ENCODE data around the gene TTC31.

TTC31 gene

DNA sequence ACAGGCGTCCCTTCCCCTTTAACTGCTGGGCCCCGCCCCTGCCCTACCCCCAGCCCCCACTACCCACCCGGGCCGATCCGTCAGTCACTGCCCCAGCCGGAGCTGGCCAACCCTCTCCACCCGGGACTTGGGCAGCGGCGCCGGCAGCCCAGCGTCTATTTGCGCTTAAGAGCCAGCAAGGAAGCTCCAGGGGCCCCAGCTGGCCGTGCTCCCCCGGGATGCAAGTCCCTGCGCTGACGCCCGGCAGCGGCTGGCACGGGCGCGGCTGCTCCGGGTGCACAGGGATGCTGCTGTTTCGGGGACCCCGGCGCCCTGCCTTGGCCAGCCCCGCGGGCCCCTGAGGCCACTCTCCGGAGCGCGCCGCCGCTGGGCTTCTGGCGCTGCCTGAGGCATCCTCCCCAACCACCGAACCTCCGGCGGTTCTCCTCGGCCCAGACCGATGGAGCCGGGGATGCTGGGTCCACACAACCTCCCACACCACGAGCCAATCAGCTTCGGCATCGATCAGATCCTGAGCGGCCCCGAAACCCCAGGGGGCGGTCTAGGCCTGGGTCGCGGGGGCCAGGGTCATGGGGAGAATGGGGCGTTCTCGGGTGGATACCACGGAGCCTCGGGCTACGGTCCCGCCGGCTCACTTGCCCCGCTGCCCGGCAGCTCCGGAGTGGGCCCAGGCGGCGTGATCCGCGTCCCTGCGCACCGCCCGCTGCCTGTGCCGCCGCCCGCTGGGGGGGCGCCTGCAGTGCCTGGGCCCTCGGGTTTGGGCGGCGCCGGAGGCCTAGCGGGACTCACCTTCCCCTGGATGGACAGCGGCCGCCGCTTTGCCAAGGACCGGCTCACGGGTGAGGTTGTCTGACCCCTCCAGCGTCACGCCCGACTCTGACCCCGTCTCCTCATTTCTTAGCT is 31.7 kb downstream of the TTC31 start, which contains the start of gene TLX2:
Gene TLX2, plus strand, starts transcription at position 83 of the 903 bp plus-strand sequence. Its CDS starts 357 bp downstream, at position 440.
- Histone ChIP-seq H3K27me3 (ENCODE audit: control insufficient read depth, low read length) (peaks cover 52% of the 10 kb centered on the region), H3K4me2 (ENCODE audit: low read length) (peak within 1 kb of the TSS; percentile 20)
- TF ChIP-seq CTCF (IDR thresholded peaks at IDR 0.05; ENCODE audit: low read depth, low read length, poor library complexity, severe bottlenecking) (no peak), EZH2phosphoT487 (IDR thresholded peaks at IDR 0.05; ENCODE audit: borderline replicate concordance, low read length) (peak; percentile 89)

GRCh38 chr2:74515271-74515980 is 32.5 kb downstream of the TTC31 start:
- no peak overlapping the region for H3K4me2 ChIP-seq (ENCODE audit: low read length)
- H3F3A ChIP-seq (ENCODE audit: control insufficient read depth, insufficient read depth): no peaks in the 10 kb centered on the region
- no peaks in the 10 kb centered on the region for H3K9me2 ChIP-seq (replicated peaks; ENCODE audit: control insufficient read depth, low read length)
- H3K27me3 ChIP-seq (ENCODE audit: control insufficient read depth, low read length): peaks cover 52% of the 10 kb centered on the region
- peaks cover 11% of the 10 kb centered on the region; the same call in 1 of the 2 replicates for H3K4me1 ChIP-seq (ENCODE audit: control insufficient read depth, low read length)
- no peaks in the 10 kb centered on the region for H3K79me2 ChIP-seq (ENCODE audit: control insufficient read depth, low read length)
- H3K27ac ChIP-seq (ENCODE audit: low read depth, low read length): no peak overlapping the region
- no peaks in the 10 kb centered on the region for H4K20me1 ChIP-seq (ENCODE audit: control insufficient read depth, insufficient read depth, low read depth, low read length)
- H3K9me3 ChIP-seq (ENCODE audit: control insufficient read depth, insufficient read depth, low read length): no peaks in the 10 kb centered on the region
- H3K4me3 ChIP-seq (ENCODE audit: low read length): no peak overlapping the region
- H3K36me3 ChIP-seq (ENCODE audit: control insufficient read depth, low read length): no peaks in the 10 kb centered on the region
- TF ChIP-seq CTCF (IDR thresholded peaks at IDR 0.05; ENCODE audit: low read depth, low read length, poor library complexity, severe bottlenecking): no peak
- TF ChIP-seq EZH2phosphoT487 (IDR thresholded peaks at IDR 0.05; ENCODE audit: borderline replicate concordance, low read length): no peak

More for the DNA sequence above, 31.7 kb downstream of the TTC31 start, which contains the start of gene TLX2:
- Histone ChIP-seq H3K79me2 (ENCODE audit: control insufficient read depth, low read length) (no peaks in the 10 kb centered on the region), H3K9me2 (replicated peaks; ENCODE audit: control insufficient read depth, low read length) (no peaks in the 10 kb centered on the region), H3K4me1 (ENCODE audit: control insufficient read depth, low read length) (peaks cover 11% of the 10 kb centered on the region; the same call in 1 of the 2 replicates), H3K27ac (ENCODE audit: low read depth, low read length) (no peak within 1 kb of the TSS), H3K4me3 (ENCODE audit: low read length) (peak within 1 kb of the TSS; percentile 12; the same call in 1 of the 2 replicates), H3F3A (ENCODE audit: control insufficient read depth, insufficient read depth) (0 out of 2 replicates have a peak, but pooled peaks cover under 1% of the 10 kb centered on the region), H3K36me3 (ENCODE audit: control insufficient read depth, low read length) (no peaks in the 10 kb centered on the region), H4K20me1 (ENCODE audit: control insufficient read depth, insufficient read depth, low read depth, low read length) (no peaks in the 10 kb centered on the region), H3K9me3 (ENCODE audit: control insufficient read depth, insufficient read depth, low read length) (no peaks in the 10 kb centered on the region)

GRCh38 chr2:74515981-74516633 is 33.2 kb downstream of the TTC31 start:
- TF ChIP-seq CTCF (IDR thresholded peaks at IDR 0.05; ENCODE audit: low read depth, low read length, poor library complexity, severe bottlenecking) (no peak), EZH2phosphoT487 (IDR thresholded peaks at IDR 0.05; ENCODE audit: borderline replicate concordance, low read length) (no peak)
- Histone ChIP-seq H3K79me2 (ENCODE audit: control insufficient read depth, low read length) (no peaks in the 10 kb centered on the region), H3K4me2 (ENCODE audit: low read length) (no peak overlapping the region), H3K27ac (ENCODE audit: low read depth, low read length) (no peak overlapping the region), H3K27me3 (ENCODE audit: control insufficient read depth, low read length) (peaks cover 50% of the 10 kb centered on the region), H4K20me1 (ENCODE audit: control insufficient read depth, insufficient read depth, low read depth, low read length) (no peaks in the 10 kb centered on the region), H3K9me2 (replicated peaks; ENCODE audit: control insufficient read depth, low read length) (no peaks in the 10 kb centered on the region), H3K4me3 (ENCODE audit: low read length) (no peak overlapping the region), H3K9me3 (ENCODE audit: control insufficient read depth, insufficient read depth, low read length) (no peaks in the 10 kb centered on the region), H3K4me1 (ENCODE audit: control insufficient read depth, low read length) (peaks cover 11% of the 10 kb centered on the region; the same call in 1 of the 2 replicates), H3K36me3 (ENCODE audit: control insufficient read depth, low read length) (no peaks in the 10 kb centered on the region), H3F3A (ENCODE audit: control insufficient read depth, insufficient read depth) (no peaks in the 10 kb centered on the region)
